Naive thymus-derived CD8-positive, alpha-beta T cell (primary cell): ENCODE data around the gene CEACAM5. TPM values are rescaled to one million over a fixed set of nuclear protein-coding genes. Genes with fewer than 3 reads are reported as not detected.

ENCODE experiments used
- ATAC-seq, 2 donors: fragments of 150-1000 bp; cut with Tn5 transposase in 1 of 2; sonication (Bioruptor Pico), chemical (Tn5 transposase) in 1 of 2; 1 replicate in 1 of 2; 2 replicates in 1 of 2; pipeline ENCODE4 v1.10.0; 2021; ENCODE audit warnings: mild to moderate bottlenecking in 2 of 2, moderate library complexity in 2 of 2
- POLR2A ChIA-PET: fragments of 350-600 bp; sonication (Branson Sonifier 250); formaldehyde crosslinking; loops from one replicate; lab custom pipeline; 2021; ENCODE audit warnings: antibody characterized with exemption; lab: Charles Lee
- DNase-seq, 10 donors: peaks; one replicate each; pipeline versions ENCODE4 v3.0.0 to v3.0.0-alpha.2; 2020 to 2022
- H3K27ac Mint-ChIP-seq, 10 donors: one replicate each; pipeline ENCODE4 v1.8.0; 2020 to 2022; ENCODE audit warnings: mild to moderate bottlenecking in 10 of 10, mixed read lengths in 10 of 10, moderate library complexity in 4 of 10, inconsistent platforms in 1 of 10
- H3K27me3 Mint-ChIP-seq, 5 donors: one replicate each; pipeline ENCODE4 v1.8.0; 2021 to 2022; ENCODE audit warnings: mixed read lengths in 5 of 5
- H3K36me3 Mint-ChIP-seq, 3 donors: one replicate each; pipeline ENCODE4 v1.8.0; 2020 to 2022; ENCODE audit warnings: mixed read lengths in 3 of 3, mild to moderate bottlenecking in 2 of 3, inconsistent platforms in 1 of 3
- H3K4me1 Mint-ChIP-seq, 4 donors: one replicate each; pipeline ENCODE4 v1.8.0; 2021 to 2022; ENCODE audit warnings: mixed read lengths in 4 of 4
- H3K4me3 Mint-ChIP-seq, 10 donors: one replicate each; pipeline ENCODE4 v1.8.0; 2020 to 2022; ENCODE audit warnings: mild to moderate bottlenecking in 10 of 10, mixed read lengths in 10 of 10, moderate library complexity in 6 of 10, inconsistent platforms in 1 of 10
- H3K9me3 Mint-ChIP-seq, 9 donors: one replicate each; pipeline ENCODE4 v1.8.0; 2020 to 2022; ENCODE audit warnings: mixed read lengths in 9 of 9, mild to moderate bottlenecking in 3 of 9, inconsistent platforms in 1 of 9, moderate library complexity in 1 of 9
- polyA plus RNA-seq, 3 donors: library from polyadenylated mRNA; unstranded; fragments of 300-500 nt; fragmentation: Illumina TruSeq; gene quantifications; one replicate each; pipeline ENCODE4 v1.2.3, GENCODE V29; 2021
- total RNA-seq, 8 experiments: library from RNA in 2 of 8; stranded (reverse) in 2 of 8; gene quantifications; one replicate each; pipeline ENCODE4 v1.2.3 and lab custom pipeline; 2021 to 2026

The CEACAM5 gene
- total and polyA plus RNA-seq, 5 experiments from 2014 or later = not detected

- no peak overlapping the region for H3K4me3 Mint-ChIP-seq
- ATAC-seq (no peak), DNase-seq (no peak)
- H3K9me3 Mint-ChIP-seq = peaks cover 0 to 24% (median 12%) of the 10 kb centered on the region in 9 donors
- H3K27me3 Mint-ChIP-seq = peaks cover 23 to 61% (median 37%) of the 10 kb centered on the region in 5 donors
- peaks cover 2 to 13% (median 7%) of the 10 kb centered on the region in 3 donors for H3K36me3 Mint-ChIP-seq
- H3K27ac Mint-ChIP-seq = no peak overlapping the region
- peaks cover 0 to 8% (median 2%) of the 10 kb centered on the region in 4 donors for H3K4me1 Mint-ChIP-seq
- POLR2A ChIA-PET = no interaction called here
Measured at GRCh38 chr19:41694196-41694595, 14.2 kb upstream of the CEACAM5 start.

- peaks cover 0 to 8% (median 2%) of the 10 kb centered on the region in 4 donors for H3K4me1 Mint-ChIP-seq
- no peak overlapping the region for H3K4me3 Mint-ChIP-seq
- peaks cover 0 to 24% (median 12%) of the 10 kb centered on the region in 9 donors for H3K9me3 Mint-ChIP-seq
- peaks cover 2 to 13% (median 7%) of the 10 kb centered on the region in 3 donors for H3K36me3 Mint-ChIP-seq
- POLR2A ChIA-PET = no interaction called here
- DNase-seq (no peak), ATAC-seq (no peak)
- H3K27ac Mint-ChIP-seq = peak overlapping the region in 1 of 10 donors; percentile 88
- H3K27me3 Mint-ChIP-seq = peaks cover 18 to 61% (median 36%) of the 10 kb centered on the region in 5 donors
Measured at GRCh38 chr19:41694831-41695635, 13.4 kb upstream of the CEACAM5 start.

- peaks cover 18 to 62% (median 36%) of the 10 kb centered on the region in 5 donors for H3K27me3 Mint-ChIP-seq
- H3K27ac Mint-ChIP-seq = peak overlapping the region in 1 of 10 donors; percentile 62
- DNase-seq (no peak), ATAC-seq (no peak)
- H3K36me3 Mint-ChIP-seq = peaks cover 2 to 13% (median 7%) of the 10 kb centered on the region in 3 donors
- POLR2A ChIA-PET = no interaction called here
- H3K4me1 Mint-ChIP-seq = peaks cover 0 to 8% (median 2%) of the 10 kb centered on the region in 4 donors
- H3K4me3 Mint-ChIP-seq = no peak overlapping the region
- peaks cover 0 to 24% (median 12%) of the 10 kb centered on the region in 9 donors for H3K9me3 Mint-ChIP-seq
Measured at GRCh38 chr19:41695745-41696144, 12.7 kb upstream of the CEACAM5 start.

GRCh38 chr19:41696402-41697197 is 11.8 kb upstream of the CEACAM5 start:
- no peak for DNase-seq

GRCh38 chr19:41697198-41697855 is 11.1 kb upstream of the CEACAM5 start:
- POLR2A ChIA-PET = interaction anchor here (0.6 kb wide), 1 partner anchor 444 kb away, joined by 5 read pairs; no protein-coding TSS in a partner anchor
- Mint-ChIP-seq H3K4me1 (peaks cover 0 to 3% (median 1%) of the 10 kb centered on the region in 4 donors), H3K27ac (no peak overlapping the region), H3K36me3 (peaks cover 2 to 12% (median 7%) of the 10 kb centered on the region in 3 donors), H3K9me3 (peaks cover 0 to 12% (median 9%) of the 10 kb centered on the region in 9 donors), H3K27me3 (peaks cover 9 to 64% (median 28%) of the 10 kb centered on the region in 5 donors), H3K4me3 (no peak overlapping the region)
- no peak for DNase-seq
- no peak for ATAC-seq

More at GRCh38 chr19:41696402-41697197, 11.8 kb upstream of the CEACAM5 start:
- Mint-ChIP-seq H3K27ac (no peak overlapping the region), H3K4me3 (no peak overlapping the region), H3K36me3 (peaks cover 2 to 13% (median 7%) of the 10 kb centered on the region in 3 donors), H3K27me3 (peaks cover 12 to 62% (median 28%) of the 10 kb centered on the region in 5 donors), H3K9me3 (peaks cover 0 to 17% (median 12%) of the 10 kb centered on the region in 9 donors), H3K4me1 (peaks cover 0 to 3% (median 1%) of the 10 kb centered on the region in 4 donors)
- POLR2A ChIA-PET = no interaction called here
- ATAC-seq = no peak

- no peak for ATAC-seq
- POLR2A ChIA-PET = no interaction called here
Measured at GRCh38 chr19:41698746-41699230, 9.6 kb upstream of the CEACAM5 start.

GRCh38 chr19:41699231-41699967 is 9.0 kb upstream of the CEACAM5 start:
- H3K4me3 Mint-ChIP-seq = peak overlapping the region in 1 of 10 donors; percentile 29
- peaks cover 0 to 3% (median 0%) of the 10 kb centered on the region in 9 donors for H3K9me3 Mint-ChIP-seq
- POLR2A ChIA-PET = no interaction called here
- peaks cover 13 to 67% (median 26%) of the 10 kb centered on the region in 5 donors for H3K27me3 Mint-ChIP-seq
- ATAC-seq (no peak), DNase-seq (no peak)
- peak overlapping the region in 1 of 10 donors; percentile 4 for H3K27ac Mint-ChIP-seq
- H3K36me3 Mint-ChIP-seq = no peaks in the 10 kb centered on the region
- H3K4me1 Mint-ChIP-seq = peaks cover 0 to 3% (median 1%) of the 10 kb centered on the region in 4 donors

More at GRCh38 chr19:41698746-41699230, 9.6 kb upstream of the CEACAM5 start:
- peak overlapping the region in 1 of 10 donors; percentile 4 for H3K27ac Mint-ChIP-seq
- H3K9me3 Mint-ChIP-seq = peaks cover 0 to 3% (median 0%) of the 10 kb centered on the region in 9 donors
- no peak overlapping the region for H3K4me3 Mint-ChIP-seq
- peaks cover 13 to 69% (median 22%) of the 10 kb centered on the region in 5 donors for H3K27me3 Mint-ChIP-seq
- H3K36me3 Mint-ChIP-seq = no peaks in the 10 kb centered on the region
- DNase-seq = no peak
- peaks cover 0 to 3% (median 1%) of the 10 kb centered on the region in 4 donors for H3K4me1 Mint-ChIP-seq

- Mint-ChIP-seq H3K9me3 (peaks cover 0 to 3% (median 0%) of the 10 kb centered on the region in 9 donors), H3K36me3 (peaks cover 0 to 3% (median 0%) of the 10 kb centered on the region in 3 donors), H3K27me3 (peaks cover 16 to 67% (median 31%) of the 10 kb centered on the region in 5 donors), H3K4me1 (peaks cover 0 to 3% (median 1%) of the 10 kb centered on the region in 4 donors), H3K27ac (no peak overlapping the region), H3K4me3 (no peak overlapping the region)
- POLR2A ChIA-PET = no interaction called here
- DNase-seq (peak in 1 of 10 donors; percentile 9), ATAC-seq (no peak)
Measured at GRCh38 chr19:41699968-41700323, 8.5 kb upstream of the CEACAM5 start.

GRCh38 chr19:41700381-41701195 is 7.8 kb upstream of the CEACAM5 start:
- ATAC-seq = no peak
- H3K4me3 Mint-ChIP-seq = no peak overlapping the region
- POLR2A ChIA-PET = no interaction called here

GRCh38 chr19:41701401-41702075 is 6.9 kb upstream of the CEACAM5 start:
- ATAC-seq (no peak), DNase-seq (no peak)
- no peak overlapping the region for H3K27ac Mint-ChIP-seq
- POLR2A ChIA-PET = no interaction called here
- peaks cover 23 to 68% (median 35%) of the 10 kb centered on the region in 5 donors for H3K27me3 Mint-ChIP-seq
- H3K4me1 Mint-ChIP-seq = peaks cover 0 to 6% (median 3%) of the 10 kb centered on the region in 4 donors
- H3K9me3 Mint-ChIP-seq = no peaks in the 10 kb centered on the region
- H3K36me3 Mint-ChIP-seq = peaks cover 0 to 3% (median 0%) of the 10 kb centered on the region in 3 donors
- no peak overlapping the region for H3K4me3 Mint-ChIP-seq

More at GRCh38 chr19:41700381-41701195, 7.8 kb upstream of the CEACAM5 start:
- H3K27me3 Mint-ChIP-seq = peaks cover 20 to 68% (median 36%) of the 10 kb centered on the region in 5 donors
- peaks cover 0 to 3% (median 0%) of the 10 kb centered on the region in 9 donors for H3K9me3 Mint-ChIP-seq
- H3K36me3 Mint-ChIP-seq = peaks cover 0 to 3% (median 0%) of the 10 kb centered on the region in 3 donors
- H3K4me1 Mint-ChIP-seq = peaks cover 0 to 3% (median 1%) of the 10 kb centered on the region in 4 donors
- peak in 1 of 10 donors; percentile 13 for DNase-seq
- no peak overlapping the region for H3K27ac Mint-ChIP-seq
